HEK293T (cell line): ENCODE data around the gene USE1.

ENCODE experiments used
- ELF4 ChIP-seq: fragments of 450-650 bp; IDR thresholded peaks from 2 replicates; pipeline ENCODE4 v1.6.1; 2017; ENCODE audit warnings: antibody characterized with exemption
- FOXK2 ChIP-seq: fragments of 450-650 bp; IDR thresholded peaks from 2 replicates; pipeline ENCODE4 v1.6.1; 2016; ENCODE audit warnings: mild to moderate bottlenecking
- HDGF ChIP-seq: fragments of 450-650 bp; IDR thresholded peaks from 2 replicates; pipeline ENCODE4 v1.6.1; 2017; ENCODE audit warnings: antibody characterized with exemption, borderline replicate concordance
- L3MBTL2 ChIP-seq: fragments of 450-650 bp; conservative IDR thresholded peaks from 2 replicates; pipeline ENCODE4 v1.6.1; 2016; ENCODE audit warnings: mild to moderate bottlenecking
- TARDBP ChIP-seq: fragments of 450-650 bp; IDR thresholded peaks from 2 replicates; pipeline ENCODE4 v1.6.1; 2016
- ZNF384 ChIP-seq: fragments of 450-650 bp; IDR thresholded peaks from 2 replicates; pipeline ENCODE4 v1.6.1; 2016

DNA sequence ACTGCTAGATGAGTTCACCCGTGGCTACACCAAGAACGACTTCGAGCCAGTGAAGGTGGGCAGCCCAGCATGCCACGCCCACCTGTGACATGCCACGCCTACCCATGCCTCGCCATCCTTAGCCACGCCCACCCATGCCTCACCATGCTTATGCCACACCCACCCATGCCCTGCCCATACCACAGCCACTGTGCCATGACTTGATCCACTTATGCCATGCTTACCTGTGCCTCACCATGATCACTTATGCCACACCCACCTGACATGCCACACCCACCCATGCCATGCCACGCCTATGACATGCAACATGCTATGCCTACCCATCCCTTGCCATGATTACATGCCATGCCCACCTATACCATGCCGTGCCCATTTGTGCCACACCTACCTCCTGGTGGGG is 12.9 kb upstream of the USE1 start:
- TF ChIP-seq L3MBTL2 (no peak), TARDBP (no peak), ZNF384 (no peak), HDGF (no peak), FOXK2 (no peak), ELF4 (no peak)
